Measurements from ENCODE around the gene IL2RA. TPM values are rescaled to one million over a fixed set of nuclear protein-coding genes. Genes with fewer than 3 reads are reported as not detected.
"Not testable (repeated sequence)": the region's sequence is repeated elsewhere in the genome, so short reads cannot be mapped to it uniquely, and the experiment has no call there.

IL2RA gene
- total RNA-seq, 4 donors from 2014 or later = 0.79 to 1.1 TPM; not detected in 2

DNA sequence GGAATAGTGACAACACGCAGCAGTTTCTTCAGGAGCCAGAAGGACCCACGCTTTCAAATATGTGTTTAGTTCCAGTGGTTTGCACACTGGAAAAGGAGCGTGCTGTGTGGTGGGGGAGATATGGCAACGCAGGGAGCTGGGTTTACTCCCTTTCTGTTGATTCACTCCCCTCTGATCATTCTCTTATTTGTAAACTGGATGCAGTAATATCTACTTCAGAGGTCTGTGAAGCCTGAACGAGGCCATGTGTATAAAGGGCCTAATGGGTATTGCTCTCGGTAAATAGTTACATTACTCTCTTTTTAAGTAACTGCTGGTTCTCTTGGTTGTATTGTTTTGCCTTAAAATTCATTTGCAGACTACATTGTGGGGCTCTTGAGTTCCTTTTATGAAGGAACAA, 45.9 kb upstream of the IL2RA start:
- Histone ChIP-seq H3K4me1 (peaks cover 0 to 6% (median 0%) of the 10 kb centered on the region in 4 donors), H3K27ac (no peak overlapping the region), H3K4me3 (no peak overlapping the region), H3K36me3 (peaks cover 0 to 56% (median 11%) of the 10 kb centered on the region in 4 donors), H3K9me3 (no peaks in the 10 kb centered on the region), H3K27me3 (no peaks in the 10 kb centered on the region)
- no peak for TF ChIP-seq POLR2AphosphoS5 (IDR thresholded peaks at IDR 0.05)
- TF ChIP-seq POLR2A (IDR thresholded peaks at IDR 0.05) = no peak
- no peak for TF ChIP-seq EP300 (IDR thresholded peaks at IDR 0.05; ENCODE audit: low read depth)
- TF ChIP-seq, protein P1, sequence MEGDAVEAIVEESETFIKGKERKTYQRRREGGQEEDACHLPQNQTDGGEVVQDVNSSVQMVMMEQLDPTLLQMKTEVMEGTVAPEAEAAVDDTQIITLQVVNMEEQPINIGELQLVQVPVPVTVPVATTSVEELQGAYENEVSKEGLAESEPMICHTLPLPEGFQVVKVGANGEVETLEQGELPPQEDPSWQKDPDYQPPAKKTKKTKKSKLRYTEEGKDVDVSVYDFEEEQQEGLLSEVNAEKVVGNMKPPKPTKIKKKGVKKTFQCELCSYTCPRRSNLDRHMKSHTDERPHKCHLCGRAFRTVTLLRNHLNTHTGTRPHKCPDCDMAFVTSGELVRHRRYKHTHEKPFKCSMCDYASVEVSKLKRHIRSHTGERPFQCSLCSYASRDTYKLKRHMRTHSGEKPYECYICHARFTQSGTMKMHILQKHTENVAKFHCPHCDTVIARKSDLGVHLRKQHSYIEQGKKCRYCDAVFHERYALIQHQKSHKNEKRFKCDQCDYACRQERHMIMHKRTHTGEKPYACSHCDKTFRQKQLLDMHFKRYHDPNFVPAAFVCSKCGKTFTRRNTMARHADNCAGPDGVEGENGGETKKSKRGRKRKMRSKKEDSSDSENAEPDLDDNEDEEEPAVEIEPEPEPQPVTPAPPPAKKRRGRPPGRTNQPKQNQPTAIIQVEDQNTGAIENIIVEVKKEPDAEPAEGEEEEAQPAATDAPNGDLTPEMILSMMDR (IDR thresholded peaks at IDR 0.05) = no peak
- intact Hi-C loops (cut with DNase I; ENCODE audit: low total_unique reads) = loop anchor here (5.0 kb wide), 1 partner anchor 294 kb away; no protein-coding TSS in a partner anchor
- no peak for DNase-seq
- in situ Hi-C loops (cut with MboI; ENCODE audit: low pct_ligation_motif_present in 1 of 4, low pct_unique_long_range_greater_than_20kb in 1 of 4, low sequenced_read_pairs in 3 of 4) = loop anchor here (5.0 to 25.0 kb wide), 3 partner anchors 279 to 294 kb away; no protein-coding TSS in a partner anchor
- 82 to 85% methylated on average over 6 of the region's 6 CpGs for WGBS, 2 donors (ENCODE audit: low coverage in 1 of 2)

DNA sequence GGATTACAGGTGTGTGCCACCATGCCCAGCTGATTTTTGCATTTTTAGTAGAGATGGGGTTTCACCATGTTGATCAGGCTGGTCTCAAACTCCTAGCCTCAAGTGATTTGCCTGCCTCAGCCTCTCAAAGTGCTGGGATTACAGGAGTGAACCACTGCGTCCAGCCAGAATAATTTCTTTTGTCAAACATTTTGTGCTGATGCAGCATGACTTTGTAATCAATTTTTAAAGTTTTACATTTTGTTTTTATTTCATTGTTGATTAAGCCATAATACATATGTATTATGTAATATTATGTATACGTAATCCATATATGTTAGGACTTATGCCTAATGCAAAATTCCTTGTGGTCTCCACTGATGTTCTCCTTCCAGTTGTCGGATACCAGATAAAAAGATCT, 45.4 kb upstream of the IL2RA start:
- H3K36me3 ChIP-seq = peaks cover 0 to 55% (median 9%) of the 10 kb centered on the region in 4 donors
- not testable (repeated sequence) for H3K4me1 ChIP-seq, DNase-seq, H3K4me3 ChIP-seq, H3K27me3 ChIP-seq, H3K27ac ChIP-seq, H3K9me3 ChIP-seq
- intact Hi-C loops (cut with DNase I; ENCODE audit: low total_unique reads) (loop anchor here (5.0 kb wide), 1 partner anchor 295 kb away; no protein-coding TSS in a partner anchor), in situ Hi-C loops (cut with MboI; ENCODE audit: low pct_ligation_motif_present in 1 of 4, low pct_unique_long_range_greater_than_20kb in 1 of 4, low sequenced_read_pairs in 3 of 4) (loop anchor here (5.0 to 25.0 kb wide), 3 partner anchors 280 to 295 kb away; no protein-coding TSS in a partner anchor)
- WGBS, 2 donors (ENCODE audit: low coverage in 1 of 2) = 91 to 92% methylated on average over 3 of the region's 3 CpGs

DNA sequence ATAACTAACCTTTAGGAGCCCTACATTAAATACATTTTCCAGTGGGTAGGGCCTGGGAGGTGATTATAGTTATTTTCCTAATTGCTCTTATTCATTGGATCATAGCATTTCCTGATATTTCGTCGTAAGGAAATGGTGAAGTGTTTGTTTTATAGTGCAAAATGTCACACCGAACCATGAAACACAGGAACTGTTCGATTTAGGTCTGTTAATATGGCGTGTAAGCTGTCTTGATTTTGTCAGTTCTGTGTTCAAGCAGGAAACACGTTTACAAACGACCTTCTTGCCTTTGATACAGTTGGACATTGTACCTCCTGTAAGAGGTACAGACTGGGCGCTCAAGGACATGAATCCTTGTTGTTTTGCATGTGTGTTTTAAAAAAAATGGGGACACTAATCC, 41.4 kb upstream of the IL2RA start:
- Histone ChIP-seq H3K36me3 (peaks cover 0 to 52% (median 2%) of the 10 kb centered on the region in 4 donors), H3K27ac (no peak overlapping the region), H3K4me3 (no peak overlapping the region), H3K9me3 (no peaks in the 10 kb centered on the region), H3K4me1 (peaks cover 0 to 3% (median 0%) of the 10 kb centered on the region in 4 donors), H3K27me3 (no peaks in the 10 kb centered on the region)
- TF ChIP-seq, protein P1 (IDR thresholded peaks at IDR 0.05) = no peak
- TF ChIP-seq POLR2A (IDR thresholded peaks at IDR 0.05) (no peak), EP300 (IDR thresholded peaks at IDR 0.05; ENCODE audit: low read depth) (no peak), POLR2AphosphoS5 (IDR thresholded peaks at IDR 0.05) (no peak)
- intact Hi-C loops (cut with DNase I; ENCODE audit: low total_unique reads) = no loop called here
- in situ Hi-C loops (cut with MboI; ENCODE audit: low pct_ligation_motif_present in 1 of 4, low pct_unique_long_range_greater_than_20kb in 1 of 4, low sequenced_read_pairs in 3 of 4) = loop anchor here in 3 of 4 donors (10.0 to 25.0 kb wide), 2 partner anchors 284 to 291 kb away; no protein-coding TSS in a partner anchor
- DNase-seq = no peak
- 75 to 78% methylated on average over 8 of the region's 8 CpGs for WGBS, 2 donors (ENCODE audit: low coverage in 1 of 2)

DNA sequence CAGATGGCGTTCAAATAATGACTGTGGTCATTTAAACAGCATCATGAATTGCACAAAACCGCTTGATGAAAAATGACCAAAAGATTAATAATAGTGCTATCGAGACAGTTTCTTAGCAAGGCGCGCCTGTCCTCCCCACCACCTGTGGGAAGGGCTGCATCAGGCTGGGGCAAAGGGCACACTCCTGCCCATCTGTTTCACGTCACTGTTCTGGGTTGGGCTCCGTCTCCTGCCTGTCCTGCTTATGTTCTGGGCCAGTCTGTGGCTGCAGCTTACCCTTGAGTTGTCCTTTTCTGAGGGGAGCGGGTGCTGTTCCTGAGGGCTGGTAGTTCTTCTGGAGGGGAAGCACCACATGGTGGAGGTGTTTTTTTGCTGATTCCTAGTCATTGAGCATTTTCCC, 40.0 kb upstream of the IL2RA start:
- H3K27ac ChIP-seq = no peak overlapping the region
- TF ChIP-seq POLR2AphosphoS5 (IDR thresholded peaks at IDR 0.05) = no peak
- TF ChIP-seq, protein P1 (IDR thresholded peaks at IDR 0.05) = no peak
- TF ChIP-seq EP300 (IDR thresholded peaks at IDR 0.05; ENCODE audit: low read depth) = no peak
- TF ChIP-seq POLR2A (IDR thresholded peaks at IDR 0.05) = no peak
- peak; percentile 34 for DNase-seq
- in situ Hi-C loops (cut with MboI; ENCODE audit: low pct_ligation_motif_present in 1 of 4, low pct_unique_long_range_greater_than_20kb in 1 of 4, low sequenced_read_pairs in 3 of 4) (loop anchor here in 3 of 4 donors (10.0 to 25.0 kb wide), 2 partner anchors 285 to 293 kb away; no protein-coding TSS in a partner anchor), intact Hi-C loops (cut with DNase I; ENCODE audit: low total_unique reads) (no loop called here)
- no peaks in the 10 kb centered on the region for H3K27me3 ChIP-seq
- H3K9me3 ChIP-seq = no peaks in the 10 kb centered on the region
- peaks cover 0 to 49% (median 2%) of the 10 kb centered on the region in 4 donors for H3K36me3 ChIP-seq
- no peak overlapping the region for H3K4me3 ChIP-seq
- no peaks in the 10 kb centered on the region for H3K4me1 ChIP-seq
- 77 to 88% methylated on average over 6 to 8 of the region's 8 CpGs for WGBS, 2 donors (ENCODE audit: low coverage in 1 of 2)
